Measurements from ENCODE around the gene BACH2. TPM values are rescaled to one million over a fixed set of nuclear protein-coding genes. Genes with fewer than 3 reads are reported as not detected.

BACH2 gene
- polyA plus RNA-seq, 1 donor from 2014 or later = 45.5 TPM

GRCh38 chr6:89941763-89942497 lies 354.7 kb downstream of the BACH2 start:
- Histone ChIP-seq H3K36me3 (ENCODE audit: insufficient read depth, low read length) (peaks cover 5% of the 10 kb centered on the region), H3K27ac (ENCODE audit: low read length) (no peak overlapping the region), H2AFZ (ENCODE audit: low read depth, low read length) (no peak overlapping the region), H3K9me3 (ENCODE audit: low read length) (no peaks in the 10 kb centered on the region), H4K20me1 (ENCODE audit: insufficient read depth) (no peaks in the 10 kb centered on the region), H3K27me3 (ENCODE audit: insufficient read depth, low read depth, low read length) (no peaks in the 10 kb centered on the region), H3K9ac (ENCODE audit: low read length) (no peak overlapping the region), H3K4me2 (ENCODE audit: low read length) (no peak overlapping the region), H3K79me2 (replicated peaks; ENCODE audit: insufficient read depth, low read length) (peaks cover 11% of the 10 kb centered on the region), H3K9me2 (ENCODE audit: insufficient read depth, low read length) (no peaks in the 10 kb centered on the region), H3K4me3 (ENCODE audit: low read length) (no peak overlapping the region), H3F3A (ENCODE audit: insufficient read depth, low read length, poor library complexity, severe bottlenecking) (no peaks in the 10 kb centered on the region)
- TF ChIP-seq CTCF (IDR thresholded peaks at IDR 0.05; ENCODE audit: poor library complexity, severe bottlenecking) (no peak), SMC3 (conservative IDR thresholded peaks at IDR 0.05; ENCODE audit: poor library complexity) (no peak), REST (IDR thresholded peaks at IDR 0.05; ENCODE audit: borderline replicate concordance) (no peak), MXI1 (conservative IDR thresholded peaks at IDR 0.05; ENCODE audit: poor library complexity, severe bottlenecking) (no peak), POLR2AphosphoS5 (IDR thresholded peaks at IDR 0.05) (no peak), EP300 (conservative IDR thresholded peaks at IDR 0.05; ENCODE audit: poor library complexity, severe bottlenecking) (no peak), EZH2 (IDR thresholded peaks at IDR 0.05; ENCODE audit: borderline replicate concordance, insufficient read depth, low read length, poor library complexity, severe bottlenecking) (no peak), TAF1 (IDR thresholded peaks at IDR 0.05; ENCODE audit: low read depth) (no peak), RAD21 (conservative IDR thresholded peaks at IDR 0.05) (no peak)

GRCh38 chr6:89941031-89941762 lies 355.4 kb downstream of the BACH2 start:
- Histone ChIP-seq H3K27me3 (ENCODE audit: insufficient read depth, low read depth, low read length) (no peaks in the 10 kb centered on the region), H3K9me2 (ENCODE audit: insufficient read depth, low read length) (no peaks in the 10 kb centered on the region), H3K9me3 (ENCODE audit: low read length) (no peaks in the 10 kb centered on the region), H3F3A (ENCODE audit: insufficient read depth, low read length, poor library complexity, severe bottlenecking) (no peaks in the 10 kb centered on the region), H4K20me1 (ENCODE audit: insufficient read depth) (no peaks in the 10 kb centered on the region), H3K4me2 (ENCODE audit: low read length) (no peak overlapping the region), H3K79me2 (replicated peaks; ENCODE audit: insufficient read depth, low read length) (peaks cover 11% of the 10 kb centered on the region), H3K36me3 (ENCODE audit: insufficient read depth, low read length) (peaks cover 9% of the 10 kb centered on the region), H3K4me3 (ENCODE audit: low read length) (no peak overlapping the region), H3K9ac (ENCODE audit: low read length) (no peak overlapping the region), H3K27ac (ENCODE audit: low read length) (peak overlapping the region; percentile 1), H2AFZ (ENCODE audit: low read depth, low read length) (no peak overlapping the region)
- TF ChIP-seq MXI1 (conservative IDR thresholded peaks at IDR 0.05; ENCODE audit: poor library complexity, severe bottlenecking) (no peak), TAF1 (IDR thresholded peaks at IDR 0.05; ENCODE audit: low read depth) (no peak), EZH2 (IDR thresholded peaks at IDR 0.05; ENCODE audit: borderline replicate concordance, insufficient read depth, low read length, poor library complexity, severe bottlenecking) (no peak), SMC3 (conservative IDR thresholded peaks at IDR 0.05; ENCODE audit: poor library complexity) (no peak), POLR2AphosphoS5 (IDR thresholded peaks at IDR 0.05) (no peak), EP300 (conservative IDR thresholded peaks at IDR 0.05; ENCODE audit: poor library complexity, severe bottlenecking) (no peak), REST (IDR thresholded peaks at IDR 0.05; ENCODE audit: borderline replicate concordance) (no peak), RAD21 (conservative IDR thresholded peaks at IDR 0.05) (no peak)
